Smooth muscle cell (in vitro differentiated cells): Measurements from ENCODE around the gene CMTM8. TPM values are rescaled to one million over a fixed set of nuclear protein-coding genes. Genes with fewer than 3 reads are reported as not detected.

Experiments used
- DNase-seq: peaks from one replicate; lab custom pipeline; 2025; ENCODE audit not compliant: unreplicated experiment; lab: John Stamatoyannopoulos, UW
- H2AFZ ChIP-seq: fragments of 200-600 bp; sonication (generic); 2 replicates; pipeline ENCODE4 v1.6.0; 2016; ENCODE audit warnings: antibody characterized with exemption, low read depth, mild to moderate bottlenecking
- H3F3A ChIP-seq: fragments of 200-600 bp; sonication (generic); 2 replicates; pipeline ENCODE4 v1.6.0; 2017; ENCODE audit warnings: antibody characterized with exemption, low read depth
- H3K27ac ChIP-seq: fragments of 200-600 bp; sonication (generic); 2 replicates; pipeline ENCODE4 v1.5.1; 2016; ENCODE audit warnings: low read depth, mild to moderate bottlenecking
- H3K27me3 ChIP-seq: fragments of 200-600 bp; sonication (generic); 2 replicates; pipeline ENCODE4 v1.6.1; 2016; ENCODE audit warnings: low read depth, mild to moderate bottlenecking
- H3K36me3 ChIP-seq: fragments of 200-600 bp; sonication (generic); 2 replicates; pipeline ENCODE4 v1.5.1; 2016; ENCODE audit warnings: low read depth
- H3K4me1 ChIP-seq: fragments of 200-600 bp; sonication (generic); 2 replicates; pipeline ENCODE4 v1.5.1; 2016; ENCODE audit warnings: low read depth
- H3K4me2 ChIP-seq: fragments of 200-600 bp; sonication (generic); 2 replicates; pipeline ENCODE4 v1.6.0; 2016; ENCODE audit warnings: mild to moderate bottlenecking
- H3K4me3 ChIP-seq: fragments of 200-600 bp; sonication (generic); 2 replicates; pipeline ENCODE4 v1.5.1; 2016; ENCODE audit warnings: mild to moderate bottlenecking
- H3K79me2 ChIP-seq: fragments of 200-600 bp; sonication (generic); 2 replicates; pipeline ENCODE4 v1.6.0; 2016; ENCODE audit warnings: low read depth, mild to moderate bottlenecking
- H3K9ac ChIP-seq: fragments of 200-600 bp; sonication (generic); 2 replicates; pipeline ENCODE4 v1.6.0; 2016; ENCODE audit warnings: low read depth
- H3K9me3 ChIP-seq: fragments of 200-600 bp; sonication (generic); replicated peaks from 2 replicates; pipeline ENCODE4 v1.5.1; 2016; ENCODE audit warnings: low read depth
- H4K20me1 ChIP-seq: fragments of 200-600 bp; sonication (generic); 2 replicates; pipeline ENCODE4 v1.6.0; 2016; ENCODE audit warnings: low read depth
- WGBS: methylation state at CpG from one replicate; pipeline ENCODE4 v1.1.7; 2016; ENCODE audit warnings: low lambda C conversion rate; 5-methylcytosine and 5-hydroxymethylcytosine counted together
- polyA plus RNA-seq: library from polyadenylated mRNA; unstranded; fragments of >200 nt; fragmentation: Nextera tagmentation; extraction: Ambion mirVana; gene quantifications from 2 replicates; pipeline ENCODE4 v1.2.1, GENCODE V29; 2016
- total RNA-seq: library from RNA; depleted of rRNA; stranded (reverse); fragments of >200 nt; gene quantifications from 2 replicates; pipeline ENCODE4 v1.2.3, GENCODE V29; 2014
- TF ChIP-seq, protein P1 (sequence below): fragments of 200-600 bp; sonication (generic); IDR thresholded peaks from 2 replicates; pipeline ENCODE4 v1.5.1; 2017; ENCODE audit warnings: borderline replicate concordance, mild to moderate bottlenecking, antibody characterized with exemption; ENCODE audit not compliant: insufficient read depth, poor library complexity, severe bottlenecking

CMTM8 gene
- total and polyA plus RNA-seq, 2 experiments from 2014 or later: 1.9 TPM

DNA sequence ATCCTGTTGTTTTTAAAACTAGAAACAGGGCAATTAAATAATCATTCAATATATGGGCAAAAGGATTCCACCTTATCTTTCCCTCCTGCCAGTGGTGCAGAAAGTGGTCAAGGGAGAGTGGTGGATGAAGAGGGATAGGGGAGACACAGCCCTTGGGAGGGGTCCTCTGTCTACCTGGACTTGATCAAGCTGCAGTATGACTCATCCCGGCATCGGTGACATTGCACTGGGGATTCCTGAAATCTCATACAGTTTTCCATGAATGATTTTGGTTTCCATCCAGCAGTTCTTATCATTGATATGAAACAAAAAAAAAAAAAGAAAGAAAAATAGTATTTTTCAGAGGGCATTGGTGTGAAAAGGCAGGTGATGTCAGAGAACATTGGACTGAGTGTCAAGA lies 62.9 kb downstream of the CMTM8 start:
- WGBS: 88% methylated on average over 2 of the region's 2 CpGs
- Histone ChIP-seq H3K27me3 (no peaks in the 10 kb centered on the region), H3K9ac (no peak overlapping the region), H3K79me2 (no peaks in the 10 kb centered on the region), H2AFZ (no peak overlapping the region), H3K36me3 (no peaks in the 10 kb centered on the region), H3K9me3 (no peaks in the 10 kb centered on the region), H3K4me3 (no peak overlapping the region), H3K4me2 (no peak overlapping the region), H3K27ac (no peak overlapping the region), H3K4me1 (peaks cover 23% of the 10 kb centered on the region), H4K20me1 (no peaks in the 10 kb centered on the region), H3F3A (no peaks in the 10 kb centered on the region)
- TF ChIP-seq, protein P1, sequence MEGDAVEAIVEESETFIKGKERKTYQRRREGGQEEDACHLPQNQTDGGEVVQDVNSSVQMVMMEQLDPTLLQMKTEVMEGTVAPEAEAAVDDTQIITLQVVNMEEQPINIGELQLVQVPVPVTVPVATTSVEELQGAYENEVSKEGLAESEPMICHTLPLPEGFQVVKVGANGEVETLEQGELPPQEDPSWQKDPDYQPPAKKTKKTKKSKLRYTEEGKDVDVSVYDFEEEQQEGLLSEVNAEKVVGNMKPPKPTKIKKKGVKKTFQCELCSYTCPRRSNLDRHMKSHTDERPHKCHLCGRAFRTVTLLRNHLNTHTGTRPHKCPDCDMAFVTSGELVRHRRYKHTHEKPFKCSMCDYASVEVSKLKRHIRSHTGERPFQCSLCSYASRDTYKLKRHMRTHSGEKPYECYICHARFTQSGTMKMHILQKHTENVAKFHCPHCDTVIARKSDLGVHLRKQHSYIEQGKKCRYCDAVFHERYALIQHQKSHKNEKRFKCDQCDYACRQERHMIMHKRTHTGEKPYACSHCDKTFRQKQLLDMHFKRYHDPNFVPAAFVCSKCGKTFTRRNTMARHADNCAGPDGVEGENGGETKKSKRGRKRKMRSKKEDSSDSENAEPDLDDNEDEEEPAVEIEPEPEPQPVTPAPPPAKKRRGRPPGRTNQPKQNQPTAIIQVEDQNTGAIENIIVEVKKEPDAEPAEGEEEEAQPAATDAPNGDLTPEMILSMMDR: no peak
- DNase-seq: no peak

- Histone ChIP-seq H3K4me3 (no peak overlapping the region), H3F3A (no peaks in the 10 kb centered on the region), H3K9me3 (no peaks in the 10 kb centered on the region), H3K4me1 (peaks cover 29% of the 10 kb centered on the region), H2AFZ (peak overlapping the region; percentile 52), H3K27me3 (no peaks in the 10 kb centered on the region), H4K20me1 (no peaks in the 10 kb centered on the region), H3K79me2 (no peaks in the 10 kb centered on the region), H3K27ac (no peak overlapping the region), H3K4me2 (peak overlapping the region; percentile 55), H3K9ac (no peak overlapping the region), H3K36me3 (no peaks in the 10 kb centered on the region)
- no peak for DNase-seq
- TF ChIP-seq, protein P1: no peak
- 80% methylated on average over 7 of the region's 7 CpGs for WGBS
These were observed 64.3 kb downstream of the CMTM8 start for GRCh38 chr3:32302601-32303398.

DNA sequence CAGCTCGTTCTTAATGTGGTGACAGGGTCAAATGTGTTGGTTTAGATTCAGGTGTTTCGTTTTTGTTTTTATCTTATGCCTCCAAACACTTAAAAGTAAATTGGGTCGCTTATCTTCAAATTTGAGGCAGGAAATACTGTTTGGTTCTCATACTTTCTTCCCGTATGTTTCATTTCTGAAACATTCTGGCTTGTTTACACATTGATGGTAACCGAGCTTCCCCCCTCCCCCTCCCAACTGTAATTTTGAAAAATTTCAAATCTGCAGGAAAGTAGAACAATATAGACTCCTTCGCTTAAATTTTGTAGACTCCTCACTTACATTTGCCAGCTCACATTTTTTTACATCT lies 64.9 kb downstream of the CMTM8 start:
- no peak overlapping the region for H3K9ac ChIP-seq
- H3K79me2 ChIP-seq: no peaks in the 10 kb centered on the region
- H4K20me1 ChIP-seq: no peaks in the 10 kb centered on the region
- peak overlapping the region; percentile 52 for H2AFZ ChIP-seq
- no peaks in the 10 kb centered on the region for H3K36me3 ChIP-seq
- no peaks in the 10 kb centered on the region for H3K9me3 ChIP-seq
- peak overlapping the region; percentile 55 for H3K4me2 ChIP-seq
- H3K27me3 ChIP-seq: no peaks in the 10 kb centered on the region
- TF ChIP-seq, protein P1: no peak
- no peak overlapping the region for H3K27ac ChIP-seq
- H3F3A ChIP-seq: no peaks in the 10 kb centered on the region
- WGBS: 65% methylated on average over 6 of the region's 6 CpGs
- no peak for DNase-seq
- no peak overlapping the region for H3K4me3 ChIP-seq
- peaks cover 33% of the 10 kb centered on the region for H3K4me1 ChIP-seq
